K562 (cell line): Measurements from ENCODE around the gene CALML4. TPM values are rescaled to one million over a fixed set of nuclear protein-coding genes. Genes with fewer than 3 reads are reported as not detected.

Source experiments
- ATAC-seq: fragments of 200-7000 bp; cut with Tn5 transposase; 3 replicates; pipeline ENCODE4 v1.9.1; 2020; ENCODE audit warnings: moderate library complexity
- BruUV-seq: library from RNA; stranded (reverse); fragments of 400-500 nt; replicated peaks from 2 replicates; lab custom pipeline; 2021; lab: Mats Ljungman, UMichigan
- CTCF ChIA-PET: fragments of 300-600 bp; formaldehyde crosslinking; extraction: SDS; loops from one replicate; lab custom pipeline; 2021; ENCODE audit warnings: low intra/inter-chr PET ratio; lab: Yijun Ruan, JAX
- POLR2A ChIA-PET: fragments of 300-600, 350-650 bp; sonication (Branson Sonifier 250); formaldehyde crosslinking; extraction: SDS; loops from one replicate; lab custom pipeline; 2021; ENCODE audit warnings: antibody characterized with exemption, inconsistent platforms; lab: Yijun Ruan, JAX
- DNase-seq, 4 experiments: peaks; one replicate each; pipeline versions ENCODE4 v3.0.0 to v3.0.0-alpha.2; 2011 to 2018; ENCODE audit warnings: low spot score in 3 of 4, mixed read lengths in 3 of 4; ENCODE audit errors: extremely low read depth in 1 of 4
- FAIRE-seq: peaks from 2 replicates; lab custom pipeline; 2011; peaks lifted over from hg19 to GRCh38; lab: Jason Lieb, UNC
- H2AFZ ChIP-seq: 2 replicates; pipeline ENCODE4 v1.6.0; 2011; ENCODE audit warnings: low read depth, low read length, control low read depth, inconsistent platforms
- H3K27ac ChIP-seq: fragments of 200-600 bp; 3 replicates; pipeline ENCODE4 v1.8.0; 2011; ENCODE audit warnings: low read depth, mild to moderate bottlenecking, control low read depth, inconsistent platforms, low read length, moderate library complexity, mixed read lengths; ENCODE audit errors: extremely low read depth
- H3K27me3 ChIP-seq, 2 experiments: fragments of 300-600 bp in 1 of 2; 2 replicates in 1 of 2; 3 replicates in 1 of 2; pipeline versions ENCODE4 v1.6.0 to v1.8.0; 2011; ENCODE audit warnings: inconsistent platforms in 2 of 2, low read length in 2 of 2, mild to moderate bottlenecking in 1 of 2, mixed read lengths in 1 of 2, moderate library complexity in 1 of 2; ENCODE audit not compliant: control insufficient read depth in 2 of 2, insufficient read depth in 2 of 2
- H3K36me3 ChIP-seq: fragments of 300-600 bp; 3 replicates; pipeline ENCODE4 v1.8.0; 2011; ENCODE audit warnings: mild to moderate bottlenecking, low read length, inconsistent platforms; ENCODE audit not compliant: control insufficient read depth, insufficient read depth
- H3K4me1 ChIP-seq, 2 experiments: fragments of 200-600 bp in 1 of 2; replicated peaks in 1 of 2; 2 replicates in 1 of 2; 3 replicates in 1 of 2; pipeline versions ENCODE4 v1.5.1 to v1.8.0; 2011; ENCODE audit warnings: inconsistent platforms in 2 of 2, low read length in 2 of 2, mild to moderate bottlenecking in 1 of 2, mixed read lengths in 1 of 2, moderate library complexity in 1 of 2; ENCODE audit not compliant: control insufficient read depth in 2 of 2, insufficient read depth in 2 of 2
- H3K4me2 ChIP-seq: 2 replicates; pipeline ENCODE4 v1.6.1; 2011; ENCODE audit warnings: low read length, control low read depth, inconsistent platforms, mixed read lengths; ENCODE audit not compliant: insufficient read depth
- H3K4me3 ChIP-seq: fragments of 200-600 bp; sonication (generic), shearing (Covaris generic); 2 replicates; pipeline ENCODE4 v1.5.1; 2016; ENCODE audit warnings: control low read depth, inconsistent platforms
- H3K79me2 ChIP-seq: fragments of 200-600 bp; 3 replicates; pipeline ENCODE4 v1.8.0; 2011; ENCODE audit warnings: low read length, inconsistent platforms; ENCODE audit not compliant: control insufficient read depth, insufficient read depth
- H3K9ac ChIP-seq, 2 experiments: 2 replicates each; pipeline versions ENCODE4 v1.6.0 to v1.6.1; 2011; ENCODE audit warnings: low read depth in 2 of 2, low read length in 2 of 2, control low read depth in 1 of 2, inconsistent platforms in 1 of 2, mild to moderate bottlenecking in 1 of 2, mixed read lengths in 1 of 2; ENCODE audit not compliant: insufficient read depth in 1 of 2
- H3K9me1 ChIP-seq: one replicate; pipeline ENCODE4 v1.6.0; 2011; ENCODE audit warnings: inconsistent platforms, mild to moderate bottlenecking, low read length, moderate library complexity; ENCODE audit not compliant: control insufficient read depth, insufficient read depth
- H3K9me3 ChIP-seq: replicated peaks from 2 replicates; pipeline ENCODE4 v1.5.1; 2011; ENCODE audit warnings: low read depth, low read length, inconsistent platforms; ENCODE audit not compliant: control insufficient read depth, insufficient read depth
- H4K20me1 ChIP-seq: replicated peaks from 2 replicates; pipeline ENCODE4 v1.6.1; 2011; ENCODE audit warnings: low read length, inconsistent platforms, mixed read lengths; ENCODE audit not compliant: control insufficient read depth, insufficient read depth
- ATF7 ChIP-seq: fragments of 450-650 bp; IDR thresholded peaks from 2 replicates; pipeline ENCODE4 v1.7.1; 2014; ENCODE audit warnings: mild to moderate bottlenecking, moderate library complexity
- BCL6 ChIP-seq: fragments of 250-450 bp; sonication (Bioruptor Pico); IDR thresholded peaks from 2 replicates; pipeline ENCODE4 v1.4.0; 2020
- COPS2 ChIP-seq: fragments of 450-650 bp; conservative IDR thresholded peaks from 2 replicates; pipeline ENCODE4 v1.6.1; 2016; ENCODE audit warnings: mild to moderate bottlenecking, moderate library complexity
- E2F8 ChIP-seq: fragments of 450-650 bp; IDR thresholded peaks from 2 replicates; pipeline ENCODE4 v1.7.1; 2018; ENCODE audit warnings: mild to moderate bottlenecking, low read depth; ENCODE audit not compliant: partially characterized antibody
- KHSRP ChIP-seq: fragments of 450-650 bp; IDR thresholded peaks from 2 replicates; pipeline ENCODE4 v1.6.1; 2017
- PHF8 ChIP-seq: fragments of 200-600 bp; sonication (generic); IDR thresholded peaks from 2 replicates; pipeline ENCODE4 v1.6.1; 2012; ENCODE audit warnings: mixed run types, mild to moderate bottlenecking, inconsistent platforms, low read length, moderate library complexity, borderline replicate concordance
- REST ChIP-seq, 2 experiments: fragments of 450-650 bp; formaldehyde crosslinking in 1 of 2; IDR thresholded peaks; 2 replicates each; pipeline versions ENCODE4 v1.4.0 to v1.6.1; 2014 to 2020; ENCODE audit warnings: mild to moderate bottlenecking in 2 of 2, borderline replicate concordance in 1 of 2, low read depth in 1 of 2
- SIN3B ChIP-seq: fragments of 450-650 bp; IDR thresholded peaks from 2 replicates; pipeline ENCODE4 v1.6.1; 2017; ENCODE audit warnings: low read depth, mild to moderate bottlenecking, moderate library complexity
- ZFP91 ChIP-seq: sonication (generic); formaldehyde crosslinking; IDR thresholded peaks from 2 replicates; pipeline ENCODE4 v1.8.0; 2022; ENCODE audit warnings: mild to moderate bottlenecking, missing genetic modification reagents
- ZNF253 ChIP-seq: fragments of 250-450 bp; sonication (Bioruptor Pico); conservative IDR thresholded peaks from 2 replicates; pipeline ENCODE4 v1.6.1; 2021; ENCODE audit warnings: mild to moderate bottlenecking
- WGBS: fragments of 100-300 bp; shearing (Covaris generic); methylation state at CpG from one replicate; pipeline ENCODE4 v1.1.6; 2016; ENCODE audit warnings: low coverage, mixed read lengths; ENCODE audit not compliant: insufficient coverage; ENCODE audit errors: missing lambda C conversion rate; 5-methylcytosine and 5-hydroxymethylcytosine counted together
- in situ Hi-C: fragments of 300-500 bp; cut with MboI; formaldehyde crosslinking; loops from 4 replicates; pipeline ENCODE4 v1.15.0; 2018; ENCODE audit warnings: inconsistent platforms, mixed read lengths
- intact Hi-C: fragments of 100-400 bp; cut with micrococcal nuclease; formaldehyde crosslinking; loops from 2 replicates; pipeline ENCODE4 v1.14.2; 2022
- polyA plus RNA-seq, 8 experiments: library from polyadenylated mRNA; depleted of rRNA in 4 of 8; stranded (reverse) in 5 of 8; unstranded in 3 of 8; fragments of >200 nt; fragmentation: Nextera tagmentation in 2 of 8; fragmentation: Illumina TruSeq in 1 of 8; extraction: Ambion mirVana in 2 of 8; extraction: Trizol in 1 of 8; gene quantifications; 2 replicates each; pipeline versions ENCODE4 v1.2.1 to v1.2.3, GENCODE V29; 2011 to 2014; ENCODE audit warnings: inconsistent platforms in 1 of 8, missing spikeins in 1 of 8
- total RNA-seq, 7 experiments: library from RNA; depleted of rRNA in 6 of 7; stranded (reverse); fragments of >200 nt in 6 of 7; fragmentation: Illumina TruSeq in 2 of 7; extraction: Trizol in 2 of 7; gene quantifications; 2 replicates each; pipeline versions ENCODE4 v1.2.1 to v1.2.3, GENCODE V29; 2011 to 2021; ENCODE audit warnings: low replicate concordance in 1 of 7

CALML4 gene
- total and polyA plus RNA-seq, 9 of the 15 experiments (the other 6 are each of a cell fraction or from before 2014, with no cell fraction given), result 2.8 to 30.6 (median 15.5) TPM

GRCh38 chr15:68151277-68151676 is 53.9 kb downstream of the CALML4 start:
- in situ Hi-C loops, result no loop called here
- no peak overlapping the region for H2AFZ ChIP-seq
- no peak overlapping the region for H3K4me3 ChIP-seq
- FAIRE-seq (no peak), DNase-seq (no peak), ATAC-seq (no peak)
- intact Hi-C loops, result loop anchor here (10.0 kb wide), 1 partner anchor 96 kb away; the partner anchor contains the start of gene PIAS1
- WGBS, result 67% methylated on average over 1 of the region's 1 CpG
- no peaks in the 10 kb centered on the region for H3K9me1 ChIP-seq
- H3K27me3 ChIP-seq, result no peaks in the 10 kb centered on the region
- H4K20me1 ChIP-seq, result no peaks in the 10 kb centered on the region
- POLR2A ChIA-PET, result interaction anchor here (0.6 kb wide), 1 partner anchor 37 kb away, joined by 3 read pairs; no protein-coding TSS in a partner anchor
- H3K79me2 ChIP-seq, result no peaks in the 10 kb centered on the region
- H3K9me3 ChIP-seq, result no peaks in the 10 kb centered on the region
- no peaks in the 10 kb centered on the region for H3K4me1 ChIP-seq
- CTCF ChIA-PET, result interaction anchor here (1.2 kb wide), 1 partner anchor 288 kb away, joined by 3 read pairs; no protein-coding TSS in a partner anchor
- no peak overlapping the region for H3K9ac ChIP-seq
- BruUV-seq, result no TSS peak
- H3K27ac ChIP-seq, result no peak overlapping the region
- H3K36me3 ChIP-seq, result peaks cover 47% of the 10 kb centered on the region
- no peak overlapping the region for H3K4me2 ChIP-seq
- TF ChIP-seq REST (IDR thresholded peaks at IDR 0.05; ENCODE audit: borderline replicate concordance), result no peak
- TF ChIP-seq REST (CRISPR knock-in tag; IDR thresholded peaks at IDR 0.05; ENCODE audit: low read depth), result no peak
- TF ChIP-seq PHF8, result no peak
- no peak for TF ChIP-seq ZFP91 (CRISPR knock-in tag)
- TF ChIP-seq E2F8, result no peak
- no peak for TF ChIP-seq SIN3B
- TF ChIP-seq BCL6, result no peak
- TF ChIP-seq ATF7, result no peak
- TF ChIP-seq COPS2, result no peak
- no peak for TF ChIP-seq KHSRP
- TF ChIP-seq ZNF253 (CRISPR knock-in tag), result no peak
